Neural progenitor cell (in vitro differentiated cells): Measurements from ENCODE around the gene MAP2K7. TPM values are rescaled to one million over a fixed set of nuclear protein-coding genes. Genes with fewer than 3 reads are reported as not detected.
A peak's percentile ranks its signal among the peaks of the same experiment; 100 is the strongest.
"Not testable (repeated sequence)": the region's sequence is repeated elsewhere in the genome, so short reads cannot be mapped to it uniquely, and the experiment has no call there.

Experiments
- DNase-seq: peaks from one replicate; pipeline ENCODE4 v3.0.0-alpha.2; 2016; ENCODE audit warnings: low spot score
- H2AFZ ChIP-seq: fragments of 200-600 bp; sonication (generic); replicated peaks from 2 replicates; pipeline ENCODE4 v1.6.1; 2016; ENCODE audit warnings: antibody characterized with exemption
- H3F3A ChIP-seq: fragments of 200-600 bp; sonication (generic); 2 replicates; pipeline ENCODE4 v1.6.1; 2016; ENCODE audit warnings: antibody characterized with exemption, low read depth
- H3K27ac ChIP-seq: fragments of 200-600 bp; sonication (generic); 2 replicates; pipeline ENCODE4 v1.5.1; 2016; ENCODE audit warnings: mild to moderate bottlenecking
- H3K27me3 ChIP-seq: fragments of 200-600 bp; sonication (generic); 2 replicates; pipeline ENCODE4 v1.6.1; 2016; ENCODE audit warnings: mild to moderate bottlenecking, moderate library complexity
- H3K36me3 ChIP-seq: fragments of 200-600 bp; sonication (generic); 2 replicates; pipeline ENCODE4 v1.5.1; 2016
- H3K4me1 ChIP-seq: fragments of 200-600 bp; sonication (generic); 2 replicates; pipeline ENCODE4 v1.6.1; 2016; ENCODE audit warnings: mixed run types
- H3K4me2 ChIP-seq: fragments of 200-600 bp; sonication (generic); 2 replicates; pipeline ENCODE4 v1.6.1; 2016
- H3K4me3 ChIP-seq: fragments of 200-600 bp; sonication (generic); 2 replicates; pipeline ENCODE4 v1.5.1; 2016
- H3K79me2 ChIP-seq: fragments of 200-600 bp; sonication (generic); 2 replicates; pipeline ENCODE4 v1.6.1; 2016; ENCODE audit warnings: low read depth
- H3K9ac ChIP-seq: fragments of 200-600 bp; sonication (generic); 2 replicates; pipeline ENCODE4 v1.6.1; 2016
- H3K9me3 ChIP-seq: fragments of 200-600 bp; sonication (generic); 2 replicates; pipeline ENCODE4 v1.5.1; 2016; ENCODE audit warnings: low read depth
- H4K20me1 ChIP-seq: fragments of 200-600 bp; sonication (generic); 2 replicates; pipeline ENCODE4 v1.6.1; 2016; ENCODE audit warnings: low read depth
- H3K27ac Mint-ChIP-seq: 3 replicates; pipeline ENCODE4 v1.8.0; 2021; ENCODE audit warnings: mixed read lengths
- H3K27me3 Mint-ChIP-seq: 2 replicates; pipeline ENCODE4 v1.8.0; 2022; ENCODE audit warnings: low read depth, mild to moderate bottlenecking, inconsistent platforms, moderate library complexity, mixed read lengths; ENCODE audit not compliant: insufficient read depth
- H3K36me3 Mint-ChIP-seq: 3 replicates; pipeline ENCODE4 v1.8.0; 2021; ENCODE audit warnings: mixed read lengths
- H3K4me1 Mint-ChIP-seq: 3 replicates; pipeline ENCODE4 v1.8.0; 2021; ENCODE audit warnings: mixed read lengths
- H3K4me3 Mint-ChIP-seq: 3 replicates; pipeline ENCODE4 v1.8.0; 2021; ENCODE audit warnings: mild to moderate bottlenecking, moderate library complexity, mixed read lengths
- H3K9me3 Mint-ChIP-seq: 3 replicates; pipeline ENCODE4 v1.8.0; 2020; ENCODE audit warnings: mixed read lengths
- CTCF ChIP-seq: fragments of 200-600 bp; sonication (generic); IDR thresholded peaks from 2 replicates; pipeline ENCODE4 v1.5.1; 2017; ENCODE audit warnings: antibody characterized with exemption, mild to moderate bottlenecking
- EZH2 ChIP-seq: fragments of 200-600 bp; sonication (generic); IDR thresholded peaks from 2 replicates; pipeline ENCODE4 v1.6.1; 2017; ENCODE audit warnings: antibody characterized with exemption, mild to moderate bottlenecking, moderate library complexity
- EZH2phosphoT487 ChIP-seq: fragments of 200-600 bp; sonication (generic); IDR thresholded peaks from 2 replicates; pipeline ENCODE4 v1.6.1; 2017; ENCODE audit warnings: antibody characterized with exemption
- total RNA-seq: library from RNA; depleted of rRNA; stranded (reverse); fragments of >200 nt; gene quantifications from 2 replicates; pipeline ENCODE4 v1.2.3, GENCODE V29; 2015; ENCODE audit warnings: low replicate concordance

The MAP2K7 gene
- total RNA-seq, 1 donor from 2014 or later, result 14.4 TPM

- H3K4me3 Mint-ChIP-seq, result no peak overlapping the region
- no peaks in the 10 kb centered on the region for H3K36me3 Mint-ChIP-seq
- Histone ChIP-seq H3K27ac (no peak overlapping the region), H4K20me1 (no peaks in the 10 kb centered on the region), H3K4me2 (peak overlapping the region; percentile 88), H3K9ac (no peak overlapping the region), H3K27me3 (peaks cover 44% of the 10 kb centered on the region), H3K9me3 (no peaks in the 10 kb centered on the region), H2AFZ (no peak overlapping the region), H3K4me3 (no peak overlapping the region), H3K79me2 (no peaks in the 10 kb centered on the region), H3K36me3 (no peaks in the 10 kb centered on the region), H3K4me1 (no peaks in the 10 kb centered on the region), H3F3A (peaks cover 7% of the 10 kb centered on the region)
- peaks cover 11% of the 10 kb centered on the region for H3K4me1 Mint-ChIP-seq
- no peak for DNase-seq
- no peaks in the 10 kb centered on the region for H3K9me3 Mint-ChIP-seq
- TF ChIP-seq CTCF (no peak), EZH2phosphoT487 (no peak), EZH2 (no peak)
- no peak overlapping the region for H3K27ac Mint-ChIP-seq
- H3K27me3 Mint-ChIP-seq, result peaks cover 22% of the 10 kb centered on the region
Observed at GRCh38 chr19:7887408-7888144, 16.1 kb upstream of the MAP2K7 start.

- DNase-seq, result peak; percentile 83
- Histone ChIP-seq H3K4me2 (peak within 1 kb of the TSS; percentile 88), H3K27me3 (peaks cover 44% of the 10 kb centered on the region), H3K4me3 (peak within 1 kb of the TSS; percentile 50), H3K27ac (no peak within 1 kb of the TSS), H3K9ac (no peak within 1 kb of the TSS), H3K9me3 (no peaks in the 10 kb centered on the region), H3K36me3 (no peaks in the 10 kb centered on the region), H4K20me1 (no peaks in the 10 kb centered on the region), H3K4me1 (no peaks in the 10 kb centered on the region), H3K79me2 (no peaks in the 10 kb centered on the region), H3F3A (peaks cover 7% of the 10 kb centered on the region), H2AFZ (peak within 1 kb of the TSS; percentile 64)
- peaks cover 11% of the 10 kb centered on the region for H3K4me1 Mint-ChIP-seq
- no peak within 1 kb of the TSS for H3K27ac Mint-ChIP-seq
- peaks cover 22% of the 10 kb centered on the region for H3K27me3 Mint-ChIP-seq
- no peak for TF ChIP-seq CTCF
- no peak for TF ChIP-seq EZH2phosphoT487
- TF ChIP-seq EZH2, result peak; percentile 34
- H3K36me3 Mint-ChIP-seq, result no peaks in the 10 kb centered on the region
- peak within 1 kb of the TSS; percentile 59 for H3K4me3 Mint-ChIP-seq
- no peaks in the 10 kb centered on the region for H3K9me3 Mint-ChIP-seq
Observed at GRCh38 chr19:7888145-7888825, 15.4 kb upstream of the MAP2K7 start, which contains the start of gene LRRC8E. LRRC8E (plus strand) TSS chr19:7888510; CDS start chr19:7895604, 7,094 bp downstream.

- H2AFZ ChIP-seq, result no peak overlapping the region
- H3K9me3 ChIP-seq, result no peaks in the 10 kb centered on the region
- TF ChIP-seq CTCF (no peak), EZH2phosphoT487 (no peak), EZH2 (no peak)
- no peaks in the 10 kb centered on the region for H4K20me1 ChIP-seq
- Mint-ChIP-seq H3K36me3 (no peaks in the 10 kb centered on the region), H3K4me3 (peak overlapping the region; percentile 59), H3K27me3 (peaks cover 20% of the 10 kb centered on the region), H3K27ac (no peak overlapping the region), H3K9me3 (no peaks in the 10 kb centered on the region), H3K4me1 (peaks cover 11% of the 10 kb centered on the region)
- DNase-seq, result no peak
- H3F3A ChIP-seq, result peaks cover 7% of the 10 kb centered on the region
- H3K27ac ChIP-seq, result no peak overlapping the region
- H3K4me3 ChIP-seq, result peak overlapping the region; percentile 50
- H3K9ac ChIP-seq, result no peak overlapping the region
- peaks cover 44% of the 10 kb centered on the region for H3K27me3 ChIP-seq
- peak overlapping the region; percentile 88 for H3K4me2 ChIP-seq
- no peaks in the 10 kb centered on the region for H3K79me2 ChIP-seq
- H3K4me1 ChIP-seq, result no peaks in the 10 kb centered on the region
- no peaks in the 10 kb centered on the region for H3K36me3 ChIP-seq
Observed at GRCh38 chr19:7888826-7889217, 14.9 kb upstream of the MAP2K7 start.

DNA sequence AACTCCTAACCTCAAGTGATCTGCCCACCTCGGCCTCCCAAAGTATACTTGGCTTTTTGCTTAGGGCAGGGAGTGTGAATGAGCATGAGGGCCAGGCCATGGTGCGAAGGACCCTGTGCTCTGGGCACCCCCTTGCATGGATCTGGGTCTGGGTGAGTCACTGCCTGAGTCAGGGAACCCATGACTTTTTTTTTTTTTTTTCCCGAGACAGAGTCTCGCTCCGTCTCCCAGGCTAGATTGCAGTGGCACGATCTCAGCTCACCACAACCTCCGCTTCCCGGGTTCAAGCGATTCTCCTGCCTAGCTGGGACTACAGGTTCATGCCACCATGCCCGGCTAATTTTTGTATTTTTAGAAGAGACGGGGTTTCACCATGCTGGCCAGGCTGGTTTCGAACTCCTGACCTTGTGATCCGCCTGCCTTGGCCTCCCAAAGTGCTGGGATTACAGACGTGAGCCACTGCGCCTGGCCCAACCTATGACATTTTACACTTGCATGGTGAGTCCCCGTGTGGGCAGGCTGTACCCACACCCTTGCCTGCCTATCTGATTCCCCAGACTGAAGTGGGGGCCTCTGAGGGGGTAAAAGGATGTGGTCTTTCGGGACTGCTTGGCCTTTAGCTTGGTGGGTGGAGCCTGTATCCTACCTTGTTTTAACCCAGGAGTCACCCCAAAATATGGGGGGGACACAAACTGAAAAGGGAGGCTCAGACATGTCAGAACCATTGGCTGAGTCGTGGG is 10.1 kb upstream of the MAP2K7 start:
- H3K9me3 ChIP-seq, H3K4me2 ChIP-seq, DNase-seq, H3K9me3 Mint-ChIP-seq, H2AFZ ChIP-seq, H3K36me3 ChIP-seq, H3K9ac ChIP-seq, H3K79me2 ChIP-seq, H3K27me3 Mint-ChIP-seq, H3K4me3 ChIP-seq, H3F3A ChIP-seq, H3K27ac ChIP-seq, H3K4me1 Mint-ChIP-seq, H3K27ac Mint-ChIP-seq, H4K20me1 ChIP-seq, H3K36me3 Mint-ChIP-seq, H3K4me3 Mint-ChIP-seq, H3K4me1 ChIP-seq: not testable (repeated sequence)
- peaks cover 18% of the 10 kb centered on the region for H3K27me3 ChIP-seq
